NCI-H69 (cell line): ENCODE data around the gene FCHSD2.
A peak's percentile ranks its signal among the peaks of the same experiment; 100 is the strongest.
"Not testable (repeated sequence)": the region's sequence is repeated elsewhere in the genome, so short reads cannot be mapped to it uniquely, and the experiment has no call there.

Source experiments
- DNase-seq: peaks from one replicate; lab custom pipeline; 2025; lab: John Stamatoyannopoulos, UW

The FCHSD2 gene

DNA sequence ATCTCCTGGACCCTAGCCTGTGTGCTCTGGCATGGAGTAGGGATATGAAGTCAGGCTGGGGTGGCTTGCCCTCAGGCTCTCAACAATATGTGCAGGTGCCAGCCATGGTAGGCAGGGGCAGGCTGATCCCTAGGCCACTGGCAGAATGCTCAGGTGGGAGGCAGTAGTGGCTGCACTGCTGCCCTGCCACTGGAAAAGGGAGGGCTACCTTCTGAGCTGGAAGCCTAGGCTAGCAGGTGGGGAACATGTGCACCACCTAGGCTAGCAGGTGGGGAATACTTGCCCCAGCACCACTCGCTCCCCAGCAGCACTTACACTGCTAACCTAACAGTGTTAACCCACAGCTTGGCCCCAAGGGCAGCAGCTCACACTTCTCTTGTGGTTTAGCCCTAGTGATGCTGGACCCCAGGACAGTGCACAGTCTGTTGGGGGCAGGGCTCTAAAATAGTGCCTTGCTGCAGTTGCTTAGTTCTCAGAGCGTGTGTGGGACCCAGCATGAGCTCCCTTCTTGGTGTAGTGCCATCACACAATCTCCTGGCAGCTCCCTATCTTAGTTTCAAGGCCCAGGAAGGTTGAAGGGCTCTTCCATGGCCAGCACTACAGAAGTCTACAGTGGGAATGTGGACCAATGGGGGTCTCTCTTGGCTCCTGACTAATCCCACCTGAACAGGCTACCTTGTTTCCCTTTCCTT, 130.8 kb downstream of the FCHSD2 start:
- DNase-seq, result no peak

- no peak for DNase-seq
Measured at GRCh38 chr11:73009972-73010371, 132.1 kb downstream of the FCHSD2 start.

DNA sequence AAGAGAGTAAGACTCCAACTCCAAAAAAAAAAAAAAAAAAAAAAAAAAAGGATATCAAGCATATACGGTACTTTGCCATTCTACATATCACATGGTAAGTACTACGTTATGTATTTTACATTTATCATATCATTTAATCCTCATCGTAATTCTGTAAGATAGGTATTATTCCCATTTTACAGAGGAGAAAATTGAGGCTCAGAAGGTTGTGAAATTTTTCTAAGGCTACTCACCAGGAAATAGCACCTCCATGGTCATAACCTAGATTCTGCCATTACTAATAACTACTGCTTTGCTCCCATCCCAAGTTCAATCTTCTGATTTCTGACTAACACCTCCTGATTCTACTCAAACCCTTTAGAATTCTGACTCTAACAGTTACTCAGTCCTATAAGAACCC, 138.0 kb downstream of the FCHSD2 start:
- DNase-seq, result no peak

DNA sequence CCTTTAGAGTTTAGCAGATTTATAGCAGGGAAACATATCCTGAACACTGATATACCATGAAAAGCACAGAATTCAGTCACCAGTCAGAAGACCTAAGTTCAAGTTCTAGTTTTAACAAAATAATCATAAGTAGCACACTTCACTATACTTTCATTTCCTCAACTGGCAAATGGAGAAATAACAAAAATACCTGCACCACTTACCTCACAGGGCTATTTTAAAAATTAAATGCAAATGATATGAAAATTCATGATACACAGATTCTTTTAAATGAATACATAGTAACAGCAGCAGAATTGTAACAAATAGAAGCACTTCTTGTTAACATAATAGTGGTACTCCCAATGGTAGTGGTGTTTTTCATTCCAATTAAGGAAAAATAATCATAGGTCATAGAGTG, 139.0 kb downstream of the FCHSD2 start:
- DNase-seq, result no peak

GRCh38 chr11:73002214-73002613, 139.9 kb downstream of the FCHSD2 start:
- DNase-seq, result peak; percentile 52

- peak; percentile 96 for DNase-seq
Measured at GRCh38 chr11:73001615-73002014, 140.5 kb downstream of the FCHSD2 start.

DNA sequence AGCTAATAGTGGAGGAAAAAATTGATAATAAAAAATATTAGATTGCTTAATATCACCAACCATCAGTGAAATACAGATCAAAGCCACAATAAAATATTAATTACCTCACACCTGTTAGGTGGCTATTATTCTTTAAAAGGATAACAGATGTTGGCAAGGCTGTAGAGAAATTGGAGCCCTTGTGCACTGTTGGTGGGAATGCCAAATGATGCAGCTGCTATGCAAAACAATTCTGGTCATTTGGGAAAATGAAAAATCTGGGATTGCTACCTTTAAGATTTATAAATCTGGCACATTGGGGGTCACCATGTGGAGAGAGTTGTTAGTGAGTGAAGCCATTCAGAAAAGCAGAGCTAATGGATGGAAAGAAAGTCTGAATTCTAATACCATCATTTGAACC, 143.4 kb downstream of the FCHSD2 start:
- DNase-seq, result peak; percentile 81

- peak; percentile 15 for DNase-seq
Measured at GRCh38 chr11:72996959-72997358, 145.2 kb downstream of the FCHSD2 start.

GRCh38 chr11:72989727-72990126, 152.4 kb downstream of the FCHSD2 start:
- no peak for DNase-seq

GRCh38 chr11:72988821-72989220, 153.3 kb downstream of the FCHSD2 start:
- DNase-seq, result no peak

DNA sequence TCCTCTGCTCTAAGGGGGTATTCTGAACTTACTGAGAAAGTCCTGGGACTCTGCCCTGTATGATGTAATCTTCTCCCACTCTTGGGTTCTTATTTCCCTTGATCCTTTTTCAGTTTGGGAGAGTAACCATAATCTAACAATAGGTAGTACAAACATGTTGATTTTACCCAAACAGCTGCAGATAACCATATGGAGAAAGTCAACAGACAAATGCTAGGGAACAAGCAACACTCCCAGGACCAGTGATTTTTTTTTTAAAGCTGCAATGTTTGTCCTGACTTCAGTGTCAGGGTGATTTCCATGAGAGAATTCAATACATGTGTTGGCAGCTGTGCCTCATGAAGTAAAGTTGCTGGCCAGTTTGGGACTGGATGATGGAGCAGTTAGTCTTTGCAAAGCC, 156.5 kb downstream of the FCHSD2 start:
- peak; percentile 59 for DNase-seq

- DNase-seq, result no peak
Measured at GRCh38 chr11:72984453-72985077, 157.6 kb downstream of the FCHSD2 start.

DNA sequence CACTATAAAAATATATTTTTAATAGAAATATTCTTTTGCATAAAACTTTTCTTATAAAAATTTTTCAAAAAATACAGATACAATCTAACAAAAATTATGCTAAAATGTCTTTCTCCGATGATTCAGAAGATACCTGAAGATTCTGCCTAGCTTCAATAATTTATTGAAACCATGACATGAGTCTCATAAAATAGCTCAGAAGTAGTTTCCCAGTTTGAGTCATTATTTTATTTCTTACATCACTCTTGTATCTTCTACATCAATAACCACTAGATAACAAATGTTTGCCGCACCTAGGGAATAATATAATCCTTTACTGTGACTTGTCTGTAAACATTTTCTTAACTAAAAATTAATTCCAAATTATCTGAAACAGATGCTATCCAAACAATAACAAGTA, 158.6 kb downstream of the FCHSD2 start:
- no peak for DNase-seq

DNA sequence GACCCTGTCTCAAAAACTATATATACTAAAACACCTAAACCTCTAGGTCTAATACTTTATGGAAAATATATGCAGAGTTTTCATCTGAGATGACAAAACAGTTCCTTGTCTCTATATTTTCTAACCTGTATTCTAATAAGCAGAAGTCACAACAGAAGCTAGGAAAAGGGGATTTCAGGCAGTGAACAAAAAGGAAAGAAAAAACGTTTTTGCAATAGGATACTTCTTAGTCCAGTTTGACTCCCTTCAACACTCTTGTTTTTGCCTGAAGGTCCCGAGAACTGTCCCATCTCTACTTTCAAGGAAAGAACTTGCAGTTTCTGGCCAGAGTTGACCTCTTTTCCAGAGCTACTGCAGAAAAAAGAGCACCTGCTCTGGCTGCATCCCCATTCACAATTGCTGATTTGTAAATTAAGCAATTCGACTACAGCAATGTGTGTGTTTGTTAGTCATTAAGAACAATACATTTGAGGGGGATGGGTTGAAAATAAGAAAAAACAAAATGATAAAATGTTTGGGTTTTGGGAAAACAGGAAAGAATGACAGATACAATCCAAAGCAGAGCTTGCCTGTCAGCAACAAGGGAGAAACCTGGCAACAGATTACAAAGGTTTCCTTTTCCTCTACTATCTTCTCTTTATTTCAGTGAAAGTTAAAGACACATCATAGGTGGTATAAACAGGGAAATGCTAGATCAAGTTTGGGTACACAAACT, 160.0 kb downstream of the FCHSD2 start:
- no peak for DNase-seq

DNA sequence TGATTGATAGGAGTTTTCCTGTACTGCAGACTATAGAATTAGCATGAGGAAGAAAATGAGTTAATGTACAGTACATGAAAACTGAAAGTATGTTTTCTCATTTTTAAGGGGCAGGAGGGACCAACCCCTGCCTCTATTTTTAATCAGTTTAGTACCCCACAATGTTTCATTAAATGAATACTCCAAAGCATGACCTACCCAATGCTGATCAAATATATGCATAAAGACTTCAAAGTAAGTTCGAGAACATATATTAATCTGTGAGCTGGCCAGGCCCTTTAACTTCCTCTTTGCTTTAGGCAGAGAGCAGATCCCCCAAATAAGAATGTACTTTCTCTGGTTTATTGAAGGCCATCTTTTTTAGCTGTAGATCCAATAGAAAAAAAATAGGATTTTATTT, 161.0 kb downstream of the FCHSD2 start:
- no peak for DNase-seq

GRCh38 chr11:72977782-72978181, 164.3 kb downstream of the FCHSD2 start:
- DNase-seq, result not testable (repeated sequence)

DNA sequence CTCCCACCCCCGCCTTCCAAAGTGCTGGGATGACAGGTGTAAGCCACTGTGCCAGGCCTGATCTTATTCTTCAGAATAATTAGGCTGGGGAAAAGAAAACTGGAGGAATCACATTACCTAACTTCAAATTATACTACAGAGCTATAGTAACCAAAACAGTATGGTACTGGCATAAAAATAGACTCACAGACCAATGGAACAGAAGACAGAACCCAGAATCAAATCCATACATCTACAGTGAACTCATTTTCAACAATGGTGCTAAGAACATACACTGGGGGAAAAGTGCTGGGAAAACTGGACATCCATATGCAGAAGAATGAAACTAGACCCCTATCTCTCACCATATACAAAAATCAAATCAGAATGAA, 165.6 kb downstream of the FCHSD2 start:
- DNase-seq, result not testable (repeated sequence)

GRCh38 chr11:72975778-72976521, 166.2 kb downstream of the FCHSD2 start:
- no peak for DNase-seq

DNA sequence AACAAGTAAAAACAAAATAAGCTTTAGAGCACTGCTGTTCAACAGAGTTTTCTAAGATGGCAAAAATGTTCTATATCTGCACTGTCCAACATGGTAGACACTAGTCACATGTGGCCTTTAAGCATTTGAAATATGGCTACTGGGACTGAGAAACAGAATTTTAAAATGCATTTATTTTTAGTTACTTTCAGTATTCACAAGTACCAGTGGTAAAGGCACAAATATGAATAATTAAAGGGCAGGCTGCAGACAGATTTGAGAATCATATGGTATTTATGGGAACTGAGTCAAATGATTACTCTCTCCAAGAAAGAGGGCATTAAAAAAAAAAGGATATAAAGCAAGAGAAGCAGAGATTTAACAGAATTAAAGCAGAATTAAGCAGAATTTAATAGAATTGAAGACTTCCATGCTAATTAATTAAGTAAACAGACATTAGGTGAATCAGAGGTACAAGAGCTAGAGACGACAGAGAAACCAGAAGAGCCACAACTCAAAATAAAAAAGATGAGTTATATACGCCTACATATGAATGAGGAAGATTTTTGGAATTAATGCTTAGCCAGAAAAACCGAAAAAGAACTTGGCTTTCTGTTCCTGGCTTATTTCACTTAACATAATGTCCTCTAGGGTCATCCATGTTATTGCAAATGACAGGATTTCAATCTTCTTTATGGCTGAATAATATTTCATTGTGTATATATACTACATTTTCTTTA, 167.5 kb downstream of the FCHSD2 start:
- DNase-seq, result no peak

DNA sequence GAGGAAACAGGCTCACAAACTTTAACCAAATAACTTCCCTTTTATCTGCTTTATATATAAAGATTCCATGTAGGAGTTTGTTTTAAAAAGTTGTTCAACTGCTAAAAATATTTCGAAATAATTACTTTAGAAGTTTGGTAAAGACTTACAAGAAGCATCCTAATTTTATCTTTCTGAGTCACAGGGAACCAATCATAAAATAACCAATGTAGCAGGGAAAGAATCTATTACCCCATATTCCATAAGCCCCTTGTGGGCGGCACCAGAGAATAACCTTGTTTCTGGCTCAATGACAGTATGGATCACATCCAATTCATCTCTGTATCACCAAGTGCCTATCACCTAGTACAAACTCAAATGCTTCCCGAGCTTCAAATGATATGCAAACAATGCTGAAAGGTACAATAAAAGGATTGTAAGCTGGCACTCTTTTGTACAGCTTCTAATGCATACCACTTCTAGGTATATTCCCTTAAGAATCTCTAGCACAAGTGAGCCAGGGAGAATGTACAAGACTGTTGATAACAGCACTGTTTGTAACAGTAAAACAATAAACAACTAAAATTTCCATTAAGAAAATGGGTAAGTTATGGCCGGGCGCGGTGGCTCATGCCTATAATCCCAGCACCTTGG, 169.5 kb downstream of the FCHSD2 start:
- DNase-seq, result no peak

DNA sequence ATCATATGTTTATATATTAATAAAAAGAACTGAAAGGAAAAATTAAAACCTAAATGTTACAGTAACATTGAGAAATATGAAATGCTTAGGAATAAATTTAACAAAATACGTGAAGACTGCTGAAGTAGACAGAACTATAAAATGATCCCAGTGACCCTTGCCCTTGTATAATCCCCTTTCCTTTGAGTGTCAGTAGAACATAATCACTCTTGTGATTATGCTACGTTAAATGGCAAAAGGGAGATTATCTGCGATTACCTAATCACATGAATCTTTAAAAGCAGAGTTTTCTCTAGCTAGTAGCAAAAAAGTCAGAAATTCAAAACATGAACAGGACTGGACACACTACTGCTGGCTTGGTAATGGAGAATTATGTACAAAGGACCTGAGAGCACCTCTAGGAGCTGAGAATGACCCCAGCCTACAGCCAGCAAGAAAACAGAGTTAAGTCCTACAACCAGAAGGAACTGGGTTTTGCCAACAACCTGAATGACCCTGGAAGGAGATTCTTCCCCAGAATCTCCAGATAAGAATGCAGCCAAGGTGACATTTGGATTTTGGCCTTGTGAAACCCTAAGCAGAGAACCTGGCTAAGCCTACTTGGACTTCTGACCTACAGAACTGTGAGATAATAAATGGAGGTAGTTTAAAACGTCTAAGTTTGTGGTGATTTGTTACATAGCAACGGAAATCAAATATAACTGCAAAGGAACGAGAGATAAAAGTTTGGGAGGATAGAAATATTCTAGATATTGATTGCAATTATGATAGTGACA, 170.7 kb downstream of the FCHSD2 start:
- no peak for DNase-seq
